Smooth muscle cell (in vitro differentiated cells): ENCODE results near the gene SYNGR3. TPM values are rescaled to one million over a fixed set of nuclear protein-coding genes. Genes with fewer than 3 reads are reported as not detected.

Experiments
- DNase-seq: peaks from one replicate; lab custom pipeline; 2025; ENCODE audit not compliant: unreplicated experiment; lab: John Stamatoyannopoulos, UW
- H2AFZ ChIP-seq: fragments of 200-600 bp; sonication (generic); 2 replicates; pipeline ENCODE4 v1.6.0; 2016; ENCODE audit warnings: antibody characterized with exemption, low read depth, mild to moderate bottlenecking
- H3F3A ChIP-seq: fragments of 200-600 bp; sonication (generic); 2 replicates; pipeline ENCODE4 v1.6.0; 2017; ENCODE audit warnings: antibody characterized with exemption, low read depth
- H3K27ac ChIP-seq: fragments of 200-600 bp; sonication (generic); 2 replicates; pipeline ENCODE4 v1.5.1; 2016; ENCODE audit warnings: low read depth, mild to moderate bottlenecking
- H3K27me3 ChIP-seq: fragments of 200-600 bp; sonication (generic); 2 replicates; pipeline ENCODE4 v1.6.1; 2016; ENCODE audit warnings: low read depth, mild to moderate bottlenecking
- H3K36me3 ChIP-seq: fragments of 200-600 bp; sonication (generic); 2 replicates; pipeline ENCODE4 v1.5.1; 2016; ENCODE audit warnings: low read depth
- H3K4me1 ChIP-seq: fragments of 200-600 bp; sonication (generic); 2 replicates; pipeline ENCODE4 v1.5.1; 2016; ENCODE audit warnings: low read depth
- H3K4me2 ChIP-seq: fragments of 200-600 bp; sonication (generic); 2 replicates; pipeline ENCODE4 v1.6.0; 2016; ENCODE audit warnings: mild to moderate bottlenecking
- H3K4me3 ChIP-seq: fragments of 200-600 bp; sonication (generic); 2 replicates; pipeline ENCODE4 v1.5.1; 2016; ENCODE audit warnings: mild to moderate bottlenecking
- H3K79me2 ChIP-seq: fragments of 200-600 bp; sonication (generic); 2 replicates; pipeline ENCODE4 v1.6.0; 2016; ENCODE audit warnings: low read depth, mild to moderate bottlenecking
- H3K9ac ChIP-seq: fragments of 200-600 bp; sonication (generic); 2 replicates; pipeline ENCODE4 v1.6.0; 2016; ENCODE audit warnings: low read depth
- H3K9me3 ChIP-seq: fragments of 200-600 bp; sonication (generic); replicated peaks from 2 replicates; pipeline ENCODE4 v1.5.1; 2016; ENCODE audit warnings: low read depth
- H4K20me1 ChIP-seq: fragments of 200-600 bp; sonication (generic); 2 replicates; pipeline ENCODE4 v1.6.0; 2016; ENCODE audit warnings: low read depth
- WGBS: methylation state at CpG from one replicate; pipeline ENCODE4 v1.1.7; 2016; ENCODE audit warnings: low lambda C conversion rate; 5-methylcytosine and 5-hydroxymethylcytosine counted together
- polyA plus RNA-seq: library from polyadenylated mRNA; unstranded; fragments of >200 nt; fragmentation: Nextera tagmentation; extraction: Ambion mirVana; gene quantifications from 2 replicates; pipeline ENCODE4 v1.2.1, GENCODE V29; 2016
- total RNA-seq: library from RNA; depleted of rRNA; stranded (reverse); fragments of >200 nt; gene quantifications from 2 replicates; pipeline ENCODE4 v1.2.3, GENCODE V29; 2014
- TF ChIP-seq, protein P1 (sequence below): fragments of 200-600 bp; sonication (generic); IDR thresholded peaks from 2 replicates; pipeline ENCODE4 v1.5.1; 2017; ENCODE audit warnings: borderline replicate concordance, mild to moderate bottlenecking, antibody characterized with exemption; ENCODE audit not compliant: insufficient read depth, poor library complexity, severe bottlenecking

SYNGR3 gene
- total and polyA plus RNA-seq, 2 experiments from 2014 or later = 3.0 to 8.7 TPM

DNA sequence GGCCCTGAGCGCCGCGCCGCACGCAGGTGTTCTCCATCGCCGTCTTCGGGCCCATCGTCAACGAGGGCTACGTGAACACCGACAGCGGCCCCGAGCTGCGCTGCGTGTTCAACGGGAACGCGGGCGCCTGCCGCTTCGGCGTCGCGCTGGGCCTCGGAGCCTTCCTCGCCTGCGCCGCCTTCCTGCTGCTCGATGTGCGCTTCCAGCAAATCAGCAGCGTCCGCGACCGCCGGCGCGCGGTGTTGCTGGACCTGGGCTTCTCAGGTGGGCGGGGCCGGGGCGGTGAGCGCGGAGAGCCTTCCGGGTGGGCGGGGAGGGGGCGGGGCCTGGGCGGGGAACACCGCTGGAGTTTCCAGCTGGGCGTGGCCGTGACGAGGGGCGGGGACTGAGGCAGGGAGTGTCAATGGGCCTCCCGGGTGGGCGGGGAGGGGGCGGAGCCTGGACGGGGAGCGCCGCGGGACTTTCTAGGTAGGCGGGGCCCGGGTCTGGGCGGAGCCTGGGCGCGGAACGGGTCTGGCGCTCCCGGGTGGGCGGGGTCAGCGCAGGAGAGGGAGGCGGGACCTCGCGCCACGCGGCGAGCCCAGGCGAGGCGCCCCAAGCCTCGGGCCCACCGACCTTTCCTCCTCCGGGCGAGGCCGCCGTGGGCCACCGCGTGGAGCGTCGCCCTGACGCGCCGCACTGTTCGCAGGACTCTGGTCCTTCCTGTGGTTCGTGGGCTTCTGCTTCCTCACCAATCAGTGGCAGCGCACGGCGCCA is 2.4 kb downstream of the SYNGR3 start:
- H3K4me3 ChIP-seq = peak overlapping the region; percentile 23
- peaks cover 10% of the 10 kb centered on the region for H3K4me1 ChIP-seq
- H3K27me3 ChIP-seq = peaks cover 39% of the 10 kb centered on the region
- H2AFZ ChIP-seq = no peak overlapping the region
- no peaks in the 10 kb centered on the region for H3K79me2 ChIP-seq
- no peak overlapping the region for H3K9ac ChIP-seq
- H3K27ac ChIP-seq = no peak overlapping the region
- H3K36me3 ChIP-seq = no peaks in the 10 kb centered on the region
- WGBS = 9% methylated on average over 25 of the region's 96 CpGs
- no peaks in the 10 kb centered on the region for H3K9me3 ChIP-seq
- TF ChIP-seq, protein P1, sequence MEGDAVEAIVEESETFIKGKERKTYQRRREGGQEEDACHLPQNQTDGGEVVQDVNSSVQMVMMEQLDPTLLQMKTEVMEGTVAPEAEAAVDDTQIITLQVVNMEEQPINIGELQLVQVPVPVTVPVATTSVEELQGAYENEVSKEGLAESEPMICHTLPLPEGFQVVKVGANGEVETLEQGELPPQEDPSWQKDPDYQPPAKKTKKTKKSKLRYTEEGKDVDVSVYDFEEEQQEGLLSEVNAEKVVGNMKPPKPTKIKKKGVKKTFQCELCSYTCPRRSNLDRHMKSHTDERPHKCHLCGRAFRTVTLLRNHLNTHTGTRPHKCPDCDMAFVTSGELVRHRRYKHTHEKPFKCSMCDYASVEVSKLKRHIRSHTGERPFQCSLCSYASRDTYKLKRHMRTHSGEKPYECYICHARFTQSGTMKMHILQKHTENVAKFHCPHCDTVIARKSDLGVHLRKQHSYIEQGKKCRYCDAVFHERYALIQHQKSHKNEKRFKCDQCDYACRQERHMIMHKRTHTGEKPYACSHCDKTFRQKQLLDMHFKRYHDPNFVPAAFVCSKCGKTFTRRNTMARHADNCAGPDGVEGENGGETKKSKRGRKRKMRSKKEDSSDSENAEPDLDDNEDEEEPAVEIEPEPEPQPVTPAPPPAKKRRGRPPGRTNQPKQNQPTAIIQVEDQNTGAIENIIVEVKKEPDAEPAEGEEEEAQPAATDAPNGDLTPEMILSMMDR = no peak
- H3K4me2 ChIP-seq = peak overlapping the region; percentile 81
- DNase-seq = peak; percentile 91
- peaks cover 29% of the 10 kb centered on the region for H3F3A ChIP-seq
- peaks cover under 1% of the 10 kb centered on the region for H4K20me1 ChIP-seq

DNA sequence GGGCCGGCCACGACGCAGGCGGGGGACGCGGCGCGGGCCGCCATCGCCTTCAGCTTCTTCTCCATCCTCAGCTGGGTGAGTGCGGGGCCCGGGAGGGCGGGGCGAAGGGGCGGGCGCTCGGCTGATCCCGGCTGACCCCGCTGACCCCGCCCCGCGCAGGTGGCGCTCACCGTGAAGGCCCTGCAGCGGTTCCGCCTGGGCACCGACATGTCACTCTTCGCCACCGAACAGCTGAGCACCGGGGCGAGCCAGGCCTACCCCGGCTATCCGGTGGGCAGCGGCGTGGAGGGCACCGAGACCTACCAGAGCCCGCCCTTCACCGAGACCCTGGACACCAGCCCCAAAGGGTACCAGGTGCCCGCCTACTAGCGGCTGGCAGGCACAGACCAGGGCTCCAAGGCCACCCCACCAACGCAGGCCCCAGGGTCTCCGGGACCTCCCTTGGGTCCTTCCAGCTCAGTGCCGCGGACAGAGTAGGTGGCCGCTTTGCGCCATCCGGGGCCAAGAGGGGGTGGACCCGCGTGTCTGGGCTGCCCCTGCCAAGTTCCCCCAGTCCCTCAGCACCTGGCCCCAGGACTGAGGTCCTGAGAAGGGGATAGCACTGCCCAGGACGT is 3.0 kb downstream of the SYNGR3 start:
- Histone ChIP-seq H2AFZ (no peak overlapping the region), H3K36me3 (no peaks in the 10 kb centered on the region), H3K9me3 (no peaks in the 10 kb centered on the region), H3K9ac (no peak overlapping the region), H4K20me1 (peaks cover 5% of the 10 kb centered on the region), H3K79me2 (no peaks in the 10 kb centered on the region), H3K4me1 (peaks cover 10% of the 10 kb centered on the region), H3K27ac (no peak overlapping the region), H3K4me3 (no peak overlapping the region), H3K27me3 (peaks cover 37% of the 10 kb centered on the region), H3K4me2 (peak overlapping the region; percentile 63), H3F3A (peaks cover 33% of the 10 kb centered on the region)
- 93% methylated on average over 15 of the region's 50 CpGs for WGBS
- TF ChIP-seq, protein P1 = no peak
- no peak for DNase-seq

DNA sequence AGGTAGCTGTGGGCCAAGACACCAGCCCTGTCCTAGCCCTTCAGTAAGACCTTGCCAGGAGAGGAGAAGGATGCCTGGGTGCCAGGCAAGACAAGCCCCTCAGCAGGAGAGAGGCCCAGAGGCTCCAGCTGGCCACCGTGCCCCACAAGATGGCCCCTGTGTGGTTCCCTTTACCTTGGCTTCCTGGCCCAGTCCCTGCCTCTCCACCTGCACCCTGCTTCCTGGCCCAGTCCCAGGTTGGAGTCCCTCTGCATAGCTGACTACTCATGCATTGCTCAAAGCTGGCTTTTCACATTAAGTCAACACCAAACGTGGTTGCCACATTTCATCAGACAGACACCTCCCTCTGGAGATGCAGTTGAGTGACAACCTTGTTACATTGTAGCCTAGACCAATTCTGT is 4.0 kb downstream of the SYNGR3 start:
- H3F3A ChIP-seq = peaks cover 33% of the 10 kb centered on the region
- WGBS = 77% methylated on average over 2 of the region's 2 CpGs
- DNase-seq = no peak
- H3K4me3 ChIP-seq = no peak overlapping the region
- no peaks in the 10 kb centered on the region for H3K79me2 ChIP-seq
- H3K9ac ChIP-seq = no peak overlapping the region
- H3K9me3 ChIP-seq = no peaks in the 10 kb centered on the region
- H3K36me3 ChIP-seq = no peaks in the 10 kb centered on the region
- peaks cover 10% of the 10 kb centered on the region for H3K4me1 ChIP-seq
- H3K27ac ChIP-seq = no peak overlapping the region
- H3K27me3 ChIP-seq = peaks cover 28% of the 10 kb centered on the region
- peaks cover 5% of the 10 kb centered on the region for H4K20me1 ChIP-seq
- no peak overlapping the region for H2AFZ ChIP-seq
- H3K4me2 ChIP-seq = no peak overlapping the region
- TF ChIP-seq, protein P1 = no peak
